Measurements from ENCODE around the gene ARL5B.

The ARL5B gene

DNA sequence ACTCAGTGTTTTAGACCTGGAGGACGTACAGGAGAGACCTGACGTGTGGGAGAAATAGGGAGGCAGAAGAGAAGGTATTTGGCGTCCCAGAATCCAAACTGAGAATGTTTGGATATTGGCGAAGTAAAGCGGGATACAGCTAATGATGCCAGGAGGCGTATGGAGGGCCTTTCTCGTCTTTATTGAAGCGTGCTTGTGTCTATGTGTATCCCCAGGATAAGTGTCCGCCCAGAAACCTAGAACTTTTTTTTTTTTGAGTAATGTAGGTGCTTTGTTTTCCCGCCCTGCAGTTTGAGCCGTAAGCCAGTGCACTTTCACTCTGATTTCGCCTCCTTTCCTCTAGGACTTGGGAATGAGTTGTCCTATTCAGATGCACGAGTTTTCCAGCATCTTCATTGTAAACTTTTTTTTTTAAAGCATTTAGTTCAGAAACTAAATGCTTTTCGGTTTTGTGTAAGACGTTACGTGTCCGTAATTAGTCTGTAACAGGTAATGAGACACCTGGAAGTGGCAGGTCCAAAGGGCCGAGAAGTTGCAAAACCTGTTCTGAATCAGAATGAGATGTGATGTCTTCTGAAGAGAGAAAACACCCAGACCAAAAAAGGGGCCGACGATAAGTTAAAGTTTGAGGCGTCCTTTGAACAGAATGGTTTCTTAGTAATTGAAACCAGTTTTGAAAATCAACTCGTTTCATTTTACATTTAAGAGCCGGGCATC is 746 bp downstream of the ARL5B start:
- no peak for DNase-seq

DNA sequence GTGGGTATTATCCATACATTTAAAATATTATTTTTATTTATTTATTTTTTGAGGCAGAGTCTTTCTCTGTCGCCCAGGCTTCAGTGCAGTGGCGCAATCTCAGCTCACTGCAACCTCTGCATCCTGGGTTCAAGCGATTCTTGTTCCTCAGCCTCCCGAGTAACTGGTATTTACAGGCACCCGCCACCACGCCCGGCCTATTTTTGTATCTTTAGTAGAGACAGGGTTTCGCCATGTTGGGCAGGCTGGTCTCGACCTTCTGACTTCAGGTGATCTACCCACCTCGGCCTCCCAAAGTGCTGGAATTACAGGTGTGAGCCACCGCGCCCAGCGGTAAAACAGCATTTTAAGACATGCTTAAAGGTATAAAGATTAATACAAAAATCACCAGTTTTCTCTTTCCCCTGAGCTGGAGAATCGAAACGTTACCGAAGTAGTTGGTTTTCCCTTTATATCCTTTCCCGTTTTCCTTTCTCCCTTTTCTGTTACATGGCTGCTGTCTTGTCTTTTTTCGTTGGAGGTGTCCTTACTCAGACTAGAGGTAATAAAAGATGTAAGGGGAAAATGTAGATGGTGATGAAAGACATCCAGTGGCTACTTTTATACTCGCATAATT is 1.7 kb downstream of the ARL5B start:
- DNase-seq = no peak

DNA sequence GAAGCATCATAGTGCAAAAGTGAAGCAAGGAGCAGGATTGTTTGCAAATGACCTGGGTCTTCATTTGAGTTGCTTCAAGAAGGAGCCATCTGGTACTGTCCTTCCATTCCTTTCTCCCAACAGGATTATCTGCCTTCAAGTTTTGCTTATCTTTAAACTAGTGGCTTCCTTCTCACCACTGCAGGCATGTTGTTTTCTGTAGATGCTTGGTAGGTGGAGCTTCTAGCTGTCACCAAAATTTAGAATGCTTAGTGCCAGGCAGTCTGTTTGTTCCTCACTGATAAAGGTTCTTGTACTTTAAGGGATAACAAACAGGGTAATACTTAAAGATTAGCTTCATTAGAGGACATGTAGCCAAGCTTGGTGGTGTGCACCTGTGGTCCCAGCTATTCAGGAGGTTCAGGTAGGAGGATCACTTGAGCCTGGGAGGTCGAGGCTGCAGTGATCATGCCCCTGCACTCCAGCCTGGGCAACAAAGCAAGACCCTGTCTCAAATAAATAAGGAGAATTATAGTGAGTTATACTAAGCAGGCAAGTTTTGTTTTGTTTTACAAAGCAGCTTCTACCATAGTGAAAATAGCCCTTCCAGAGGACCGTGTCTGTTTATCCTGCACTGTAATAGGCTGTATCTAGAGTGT is 5.7 kb downstream of the ARL5B start:
- no peak for DNase-seq

DNA sequence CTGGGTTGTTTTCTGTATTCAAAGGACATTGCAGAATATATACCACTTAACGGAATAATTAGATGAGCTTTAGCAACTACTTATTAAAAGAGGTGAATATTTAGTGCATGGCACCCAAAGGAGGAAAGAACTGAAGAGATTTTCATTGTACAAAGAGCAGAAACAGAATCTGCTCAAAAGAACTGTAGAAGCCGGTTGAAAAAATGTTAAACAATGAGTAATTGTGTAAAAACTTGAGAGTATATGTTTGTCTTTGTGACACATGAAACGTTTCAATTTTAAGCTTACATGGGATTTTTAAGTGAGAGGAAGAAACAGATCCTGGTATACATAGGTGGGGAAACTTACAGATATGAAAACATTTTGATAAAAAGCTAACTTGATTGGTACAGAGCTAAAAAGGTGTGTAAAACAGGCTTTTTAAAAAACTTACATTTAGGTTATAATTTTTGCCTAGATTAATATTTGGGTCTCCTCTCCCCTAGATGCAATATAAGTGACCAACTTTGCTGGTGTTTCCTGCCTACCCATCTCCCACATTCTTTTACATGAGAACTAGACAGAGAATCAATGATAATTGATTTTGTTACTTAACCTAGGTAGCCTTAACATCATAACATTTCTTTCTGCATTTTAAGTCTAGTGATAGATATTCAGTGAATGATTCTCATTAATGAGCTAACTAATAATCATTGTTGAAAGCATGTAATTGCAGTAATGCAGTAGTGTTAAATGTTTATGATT is 6.8 kb downstream of the ARL5B start:
- DNase-seq = no peak

DNA sequence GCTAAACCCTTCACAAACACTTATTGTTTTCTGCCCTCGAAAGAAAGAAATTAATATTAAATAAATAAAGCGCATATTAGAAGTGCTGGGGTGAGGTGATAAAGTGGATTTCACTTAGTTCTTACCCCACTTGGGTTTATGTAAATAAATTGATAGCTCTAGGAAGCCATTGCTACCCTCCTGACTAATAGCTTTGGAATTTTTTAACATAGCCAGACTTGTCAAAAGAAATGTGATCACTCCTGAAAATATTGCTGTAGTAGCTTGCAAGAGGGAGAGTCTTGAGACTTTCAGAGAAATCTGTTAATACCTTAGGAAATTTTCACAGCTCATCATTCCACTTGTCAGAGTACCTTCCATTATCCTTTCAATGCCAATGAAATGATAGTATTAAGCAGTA is 7.6 kb downstream of the ARL5B start:
- DNase-seq = no peak

DNA sequence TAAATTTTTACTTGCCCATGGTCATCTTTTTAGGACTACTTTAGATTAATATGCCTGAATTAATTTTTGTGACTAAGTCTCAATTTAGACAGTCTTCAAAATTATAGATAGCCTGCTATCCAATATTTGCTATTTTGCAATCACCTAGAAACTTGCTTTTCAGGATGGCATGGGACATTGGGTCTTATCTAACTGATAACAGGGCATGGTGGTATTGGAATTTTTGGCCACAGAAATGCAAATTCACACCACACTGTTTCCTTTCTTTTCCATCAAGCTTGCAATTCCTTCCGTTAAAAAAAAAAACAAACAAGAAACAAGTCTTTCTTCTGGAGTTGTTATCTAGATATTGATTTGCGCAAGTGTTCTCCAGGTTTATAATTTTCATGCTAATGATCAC is 8.8 kb downstream of the ARL5B start:
- DNase-seq = no peak

DNA sequence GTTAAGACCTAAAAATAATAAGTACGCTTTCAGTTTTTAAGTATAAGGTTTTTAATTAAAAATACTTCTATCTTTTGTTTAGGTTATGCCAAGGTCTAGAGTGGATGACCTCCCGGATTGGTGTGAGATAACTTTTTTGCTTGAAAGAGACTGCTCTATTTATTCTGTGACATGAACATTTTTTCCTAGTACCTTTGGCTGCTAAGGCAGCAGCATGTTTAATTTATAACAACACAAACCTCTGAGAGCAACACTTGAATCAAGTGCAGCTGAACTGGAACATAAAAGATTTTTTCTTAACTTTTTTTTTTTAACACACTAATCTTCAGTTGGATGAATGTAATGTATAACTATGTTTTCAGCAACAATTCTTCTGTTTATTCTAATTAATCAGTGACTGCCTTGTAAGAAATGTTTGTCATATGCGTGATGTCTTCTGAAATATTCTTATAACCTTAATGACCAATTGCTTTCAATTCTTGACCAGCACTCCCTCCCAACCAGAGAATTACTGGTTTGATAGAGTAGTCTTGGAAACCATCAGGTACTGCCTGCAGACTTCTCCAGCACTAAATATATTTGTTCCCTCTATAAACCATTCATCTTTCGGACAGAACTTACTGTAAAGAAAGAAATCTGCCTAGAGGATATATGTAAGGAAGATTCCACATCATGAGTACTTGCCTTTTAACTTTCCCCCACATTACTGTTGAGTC is 16.0 kb downstream of the ARL5B start:
- no peak for DNase-seq

DNA sequence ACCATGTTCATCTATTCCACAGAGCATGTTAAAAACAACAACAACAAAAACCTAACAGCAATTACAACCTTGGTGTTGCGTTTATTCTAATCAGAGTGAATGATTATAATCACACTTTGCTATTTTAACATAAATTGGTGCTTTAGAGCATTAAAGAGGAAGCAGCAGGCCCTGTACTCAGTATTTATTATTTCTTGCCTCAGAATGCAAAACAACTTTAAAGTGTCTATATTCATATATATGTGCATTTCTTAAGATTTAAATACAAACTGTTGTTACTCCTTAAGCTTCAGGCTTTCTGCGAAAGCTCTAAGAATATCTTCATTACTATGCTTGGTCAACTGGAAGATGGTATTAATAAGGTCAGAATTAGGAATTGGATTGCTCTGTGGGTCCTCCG is 21.5 kb downstream of the ARL5B start:
- DNase-seq = no peak

DNA sequence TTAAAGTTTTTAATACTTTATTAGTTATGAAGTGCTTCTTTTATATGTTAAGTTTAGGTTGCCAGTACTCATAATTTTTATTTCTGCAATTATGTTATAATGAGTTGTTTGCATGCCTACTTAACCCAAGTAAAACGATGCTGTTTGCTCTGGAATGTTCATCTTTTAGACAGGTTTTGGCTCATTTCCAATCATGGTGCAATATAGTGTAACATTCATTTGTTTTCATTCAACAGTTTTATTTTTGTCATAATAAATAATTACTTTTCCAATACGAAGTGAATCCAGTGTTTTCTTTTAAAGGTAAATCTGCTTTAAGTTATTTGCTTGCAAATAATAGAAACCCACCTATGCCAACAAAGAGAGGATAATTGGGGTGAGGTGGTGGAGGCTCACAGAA is 22.1 kb downstream of the ARL5B start:
- no peak for DNase-seq

DNA sequence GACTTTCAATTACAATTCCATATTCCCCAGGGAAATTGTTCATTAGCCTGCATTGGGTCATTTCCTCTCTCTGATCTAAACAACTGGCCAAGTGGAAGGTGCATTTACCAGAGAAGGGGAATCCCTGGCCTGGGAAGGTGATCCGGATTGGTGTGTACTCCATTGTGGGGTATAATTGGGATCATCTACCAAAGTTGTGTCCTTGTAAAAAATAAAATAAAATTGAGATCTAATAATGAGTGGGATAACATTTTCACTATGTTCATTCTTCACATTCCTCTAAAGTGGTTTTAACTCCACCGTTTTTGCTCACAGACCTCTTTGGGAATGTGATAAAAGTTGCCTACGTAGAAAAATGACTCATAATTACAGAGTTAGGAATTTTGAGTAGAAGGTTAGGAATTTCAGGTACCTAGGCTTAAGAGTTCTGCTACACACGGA is 22.8 kb downstream of the ARL5B start:
- DNase-seq = no peak

DNA sequence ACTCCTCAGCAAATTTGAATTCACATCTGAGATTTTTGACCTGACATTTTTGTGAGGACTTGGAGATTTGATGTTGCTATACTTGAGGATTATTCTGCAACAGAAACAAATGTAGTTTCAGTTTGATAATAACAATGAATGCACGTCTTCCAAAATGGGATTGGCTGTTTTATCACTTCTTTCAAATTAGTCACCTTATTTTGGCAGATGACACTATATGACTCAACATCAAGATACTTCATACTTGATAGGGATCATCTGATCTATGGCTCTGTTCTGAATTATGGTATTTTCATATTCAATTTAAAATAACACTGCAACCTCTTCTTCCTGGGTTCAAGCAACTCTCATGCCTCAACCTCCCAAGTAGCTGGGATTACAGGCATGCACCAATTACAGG is 24.2 kb downstream of the ARL5B start:
- DNase-seq = no peak

DNA sequence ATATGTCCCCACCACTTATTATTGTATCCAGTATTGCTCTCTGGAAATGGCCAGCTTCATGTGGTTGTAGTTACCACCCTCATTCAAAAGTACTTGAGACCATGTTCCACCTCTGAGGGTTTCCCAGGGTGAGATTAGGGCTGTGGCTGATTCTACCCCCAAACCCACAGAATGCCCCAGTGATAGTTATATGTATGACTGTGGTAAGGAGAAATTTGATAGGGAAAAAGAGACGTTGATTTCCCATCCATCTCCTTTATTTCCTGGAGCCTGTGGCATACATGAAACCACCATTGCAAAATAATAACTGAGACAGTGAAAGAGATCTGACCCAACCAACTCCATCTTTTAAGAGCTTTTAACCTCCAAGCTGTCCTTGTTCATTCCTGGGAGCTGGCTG is 25.2 kb downstream of the ARL5B start:
- no peak for DNase-seq

DNA sequence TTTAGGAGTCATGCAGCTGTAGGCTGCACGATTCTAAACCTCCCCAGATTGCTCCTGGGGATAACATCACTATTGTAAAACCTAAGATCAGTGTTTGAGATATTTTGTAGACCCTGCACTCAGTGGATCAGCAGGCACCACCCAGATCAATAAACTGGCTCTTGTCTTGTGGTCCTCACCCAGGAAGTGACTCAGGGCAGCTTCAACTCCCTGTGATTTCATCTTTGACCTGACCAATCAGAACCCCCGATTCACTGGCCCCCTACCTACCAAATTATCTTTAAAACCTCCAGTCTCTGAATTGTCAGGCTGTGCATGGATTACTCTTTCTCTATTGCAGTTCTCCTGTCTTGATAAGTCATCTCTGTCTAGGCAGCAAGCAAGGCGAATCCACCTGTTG is 25.7 kb downstream of the ARL5B start:
- no peak for DNase-seq

DNA sequence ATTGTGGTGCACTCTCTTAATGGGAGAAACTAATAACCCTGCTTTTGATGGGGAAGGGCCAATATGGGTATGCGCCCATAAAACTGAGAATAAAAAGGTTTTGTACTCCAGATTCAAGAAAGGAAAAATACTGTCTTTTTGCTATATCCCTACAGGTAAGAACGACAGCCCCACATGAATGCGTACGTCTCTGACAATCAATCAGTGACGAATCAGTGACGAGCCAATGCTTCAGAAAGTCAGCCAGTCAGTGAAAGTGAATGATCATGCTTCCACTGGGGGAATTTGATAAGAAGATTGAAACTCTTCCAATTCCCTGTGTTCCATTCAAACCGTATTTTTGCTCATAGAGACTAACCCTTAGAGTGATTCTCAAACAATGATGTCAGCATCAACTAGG is 26.3 kb downstream of the ARL5B start:
- no peak for DNase-seq

DNA sequence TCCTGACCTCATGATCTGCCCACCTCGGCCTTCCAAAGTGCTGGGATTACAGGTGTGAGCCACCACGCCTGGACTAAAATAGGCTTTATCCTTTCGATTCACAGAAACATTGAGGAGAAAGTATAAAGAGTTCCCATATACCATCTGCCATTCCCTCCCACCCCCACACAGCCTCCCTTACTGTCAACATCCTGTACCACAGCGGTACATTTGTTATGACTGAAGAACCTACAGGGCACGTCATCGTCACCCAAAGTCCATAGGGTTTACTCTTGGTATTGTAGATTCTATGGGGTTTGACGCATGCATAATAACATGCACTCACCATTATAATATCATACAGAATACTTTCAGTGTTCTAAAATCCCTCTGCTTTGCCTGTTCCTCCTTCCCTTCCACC is 28.0 kb downstream of the ARL5B start:
- DNase-seq = no peak

DNA sequence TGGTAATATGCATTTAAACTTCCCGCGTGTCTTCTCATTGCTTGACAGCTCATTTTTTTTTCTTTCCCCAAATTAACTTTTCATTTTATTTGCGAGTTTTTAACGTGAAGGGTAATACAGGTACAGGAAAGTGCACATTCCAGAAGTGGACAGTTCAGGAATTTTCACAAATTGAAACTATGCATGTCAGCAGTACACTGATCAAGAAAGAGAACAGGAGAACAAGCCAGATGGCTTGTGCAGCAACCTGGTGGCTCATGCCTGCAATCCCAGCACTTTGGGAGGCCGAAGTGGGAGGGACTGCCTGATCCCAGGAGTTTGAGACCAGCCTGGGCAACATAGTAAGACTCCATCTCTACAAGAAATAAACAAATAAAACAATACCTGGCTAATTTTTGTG is 28.5 kb downstream of the ARL5B start:
- DNase-seq = no peak

DNA sequence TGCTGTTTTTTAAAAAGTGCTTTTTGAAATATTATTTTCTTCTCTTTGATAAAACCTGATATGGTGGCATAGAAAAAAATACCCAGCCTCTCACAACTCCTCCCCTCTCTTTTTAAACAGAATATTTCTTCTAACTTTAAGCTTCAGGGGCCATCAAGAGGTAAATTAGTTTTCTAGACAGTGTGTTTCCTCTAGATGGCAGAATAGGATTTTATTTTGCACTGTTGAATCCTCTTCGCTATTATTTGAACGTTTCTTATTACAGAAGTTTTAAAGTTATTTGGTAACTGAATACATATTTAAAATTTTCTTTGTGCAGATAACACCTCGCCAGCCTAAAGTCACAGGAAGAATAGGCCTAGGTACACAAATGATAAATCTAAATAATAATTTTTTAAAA is 30.3 kb downstream of the ARL5B start:
- no peak for DNase-seq

DNA sequence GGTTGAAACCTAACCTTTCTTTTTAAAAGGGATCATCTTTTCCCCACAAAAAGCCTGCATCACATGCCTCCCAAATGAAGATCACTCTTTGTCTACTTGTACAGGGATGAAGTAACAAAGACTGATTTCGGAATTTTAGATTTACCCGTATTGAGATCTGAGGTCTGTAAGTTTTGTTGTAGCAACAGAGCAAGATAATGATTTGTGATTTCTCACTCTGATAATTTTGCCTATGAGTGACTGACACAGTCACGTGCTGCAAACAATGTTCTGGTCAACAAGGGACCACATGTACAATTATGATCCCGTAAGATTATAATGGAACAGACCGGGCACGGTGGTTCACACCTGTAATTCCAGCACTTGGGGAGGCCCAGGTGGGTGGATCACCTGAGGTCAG is 31.3 kb downstream of the ARL5B start:
- no peak for DNase-seq

DNA sequence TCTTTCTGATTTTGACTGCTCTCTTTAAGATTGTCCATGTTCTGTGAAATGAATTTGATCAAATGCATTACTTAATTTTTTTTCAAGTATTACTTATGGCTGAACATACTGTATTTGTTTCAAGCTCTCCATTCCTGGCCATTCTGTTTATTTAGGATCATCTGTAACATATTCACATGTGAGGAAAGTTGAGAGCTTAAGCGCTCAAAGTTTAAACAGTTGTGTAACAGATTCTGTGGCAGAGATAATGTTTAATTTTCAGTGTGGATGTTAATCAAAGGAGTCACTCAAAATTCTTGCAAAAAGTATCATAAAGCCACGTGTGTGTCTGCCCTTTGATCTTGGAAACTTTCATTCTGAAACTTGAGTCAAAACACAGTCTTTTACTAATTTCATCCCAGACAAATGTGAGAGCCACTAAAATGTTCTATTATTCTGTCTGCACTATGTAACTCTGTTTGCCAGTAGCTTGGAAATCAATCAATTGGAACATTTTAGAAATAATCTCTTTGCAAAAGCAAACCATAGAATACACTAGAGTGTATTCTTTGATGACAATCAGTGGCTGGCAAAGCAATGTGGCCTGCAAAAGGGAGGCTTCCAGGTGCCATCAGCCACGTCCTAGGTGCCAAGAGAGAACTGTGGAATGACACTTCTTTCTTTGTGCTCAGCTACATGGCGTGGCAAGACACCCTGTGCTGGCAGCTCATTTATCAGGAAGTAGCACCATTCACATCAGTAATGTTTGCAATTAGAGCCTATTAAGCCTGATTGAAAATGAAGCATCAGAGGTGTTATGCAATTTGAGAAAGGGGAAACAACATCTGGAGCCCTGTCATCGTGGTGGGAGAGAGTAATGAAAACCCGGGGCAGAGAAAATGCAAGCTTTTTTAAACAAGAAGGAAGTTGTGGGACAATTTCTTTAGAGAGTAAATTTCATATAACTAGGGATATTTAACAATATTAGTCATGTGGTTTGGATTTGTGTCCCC is 40.9 kb downstream of the ARL5B start:
- no peak for DNase-seq

DNA sequence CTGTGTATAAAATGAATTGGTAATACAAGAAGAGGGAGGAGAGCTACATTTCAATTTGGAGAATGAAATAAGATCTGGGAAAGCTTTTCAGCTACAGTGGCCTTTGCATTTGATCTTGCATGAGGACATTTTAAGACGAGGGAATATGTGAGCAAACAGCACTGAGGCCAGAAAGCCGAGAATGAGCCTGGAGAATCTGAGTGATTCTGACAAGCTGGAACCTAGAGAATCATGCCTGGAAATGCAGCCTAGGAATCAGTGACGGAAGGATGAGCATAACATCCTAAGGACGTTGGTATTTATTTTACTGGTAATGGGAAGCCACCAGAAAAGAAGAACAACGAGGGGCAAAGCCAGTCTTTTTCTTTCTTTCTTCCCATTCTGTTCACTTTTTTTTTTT is 44.3 kb downstream of the ARL5B start:
- DNase-seq = no peak

DNA sequence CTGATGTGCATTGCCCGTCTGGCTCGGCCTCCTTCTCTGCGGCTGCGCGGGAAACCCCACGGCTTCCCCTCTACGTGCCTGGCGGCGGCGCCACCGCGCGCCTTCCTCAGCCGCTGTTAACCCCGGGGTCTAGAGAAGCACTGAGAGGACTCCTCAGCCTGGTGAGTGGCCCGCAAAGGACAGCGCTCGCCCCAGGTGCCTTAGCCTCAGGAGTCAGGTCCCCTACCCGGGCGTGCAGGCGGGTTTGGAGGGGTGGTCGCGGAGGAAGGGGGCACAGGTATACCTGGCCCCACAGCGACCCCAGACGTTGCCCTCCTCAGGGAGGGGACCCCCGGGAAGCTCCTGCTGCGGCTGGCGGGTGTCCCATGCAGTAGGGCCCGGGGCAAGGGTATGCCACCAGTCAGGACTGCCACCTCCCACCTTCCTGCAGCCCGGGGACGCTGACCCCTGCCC is 51.0 kb downstream of the ARL5B start:
- no peak for DNase-seq

DNA sequence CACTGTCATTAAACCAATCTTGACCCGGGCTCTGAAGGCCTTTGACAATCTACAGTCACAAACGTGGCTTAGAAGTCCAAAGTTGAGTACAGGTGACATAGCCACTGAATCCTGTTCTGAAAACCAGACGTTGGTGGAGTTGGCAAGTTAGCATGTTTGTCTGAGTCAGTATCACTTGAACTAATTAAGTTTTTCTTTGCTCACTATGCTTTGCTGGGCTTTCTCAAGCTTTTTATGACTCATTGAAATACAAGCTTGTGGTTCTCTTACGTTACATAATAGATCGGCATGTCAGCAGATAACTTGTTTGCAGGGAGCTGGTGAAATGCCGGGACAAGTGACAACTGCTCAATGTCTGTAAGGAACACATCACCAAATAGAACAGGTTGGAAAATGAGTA is 53.8 kb downstream of the ARL5B start:
- DNase-seq = no peak
